ENCODE results near the gene FAM221A.

- TF ChIP-seq CTCF (conservative IDR thresholded peaks at IDR 0.05): no peak
- TF ChIP-seq ZFX (IDR thresholded peaks at IDR 0.05): no peak
Observed at GRCh38 chr7:23662124-23662983, 17.6 kb upstream of the FAM221A start.
